Endodermal cell (in vitro differentiated cells): ENCODE measurements around the gene SLC25A12. TPM values are rescaled to one million over a fixed set of nuclear protein-coding genes. Genes with fewer than 3 reads are reported as not detected.

ENCODE experiments used
- DNase-seq: peaks from one replicate; pipeline ENCODE4 v3.0.0-alpha.2; 2017
- H3K27ac ChIP-seq: 2 replicates; pipeline ENCODE4 v1.5.1; 2013; ENCODE audit warnings: mild to moderate bottlenecking, low read depth, low read length, moderate library complexity
- H3K27me3 ChIP-seq: 2 replicates; pipeline ENCODE4 v1.6.1; 2013; ENCODE audit warnings: mild to moderate bottlenecking, low read length, moderate library complexity; ENCODE audit not compliant: insufficient read depth, control insufficient read depth, poor library complexity, severe bottlenecking
- H3K36me3 ChIP-seq: 2 replicates; pipeline ENCODE4 v1.7.0; 2013; ENCODE audit warnings: mild to moderate bottlenecking, low read length, moderate library complexity; ENCODE audit not compliant: control insufficient read depth, insufficient read depth
- H3K4me1 ChIP-seq: one replicate; pipeline ENCODE4 v1.7.0; 2013; ENCODE audit warnings: low read length; ENCODE audit not compliant: control insufficient read depth, insufficient read depth
- H3K4me3 ChIP-seq: 2 replicates; pipeline ENCODE4 v1.5.1; 2013; ENCODE audit warnings: mild to moderate bottlenecking, low read length, moderate library complexity
- H3K9ac ChIP-seq: 2 replicates; pipeline ENCODE4 v1.6.1; 2013; ENCODE audit warnings: mild to moderate bottlenecking, low read length, moderate library complexity; ENCODE audit not compliant: poor library complexity, severe bottlenecking; ENCODE audit errors: extremely low read depth
- H3K9me3 ChIP-seq: 2 replicates; pipeline ENCODE4 v1.6.1; 2013; ENCODE audit warnings: mild to moderate bottlenecking, low read length, moderate library complexity; ENCODE audit not compliant: control insufficient read depth
- H3K27ac Mint-ChIP-seq: 2 replicates; pipeline ENCODE4 v1.8.0; 2020; ENCODE audit warnings: mixed read lengths
- H3K27me3 Mint-ChIP-seq: 2 replicates; pipeline ENCODE4 v1.8.0; 2021; ENCODE audit warnings: mild to moderate bottlenecking, mixed read lengths; ENCODE audit not compliant: insufficient read depth
- H3K36me3 Mint-ChIP-seq: 2 replicates; pipeline ENCODE4 v1.8.0; 2020; ENCODE audit warnings: low read depth, mixed read lengths
- H3K4me1 Mint-ChIP-seq: 2 replicates; pipeline ENCODE4 v1.8.0; 2020; ENCODE audit warnings: mixed read lengths
- H3K4me3 Mint-ChIP-seq: 2 replicates; pipeline ENCODE4 v1.8.0; 2020; ENCODE audit warnings: mild to moderate bottlenecking, moderate library complexity, mixed read lengths
- H3K9me3 Mint-ChIP-seq: 2 replicates; pipeline ENCODE4 v1.8.0; 2020; ENCODE audit warnings: mild to moderate bottlenecking, mixed read lengths
- CTCF ChIP-seq: fragments of 200-600 bp; sonication (generic); conservative IDR thresholded peaks from 2 replicates; pipeline ENCODE4 v1.5.0; 2021; ENCODE audit warnings: antibody characterized with exemption, mild to moderate bottlenecking
- WGBS, 2 experiments: methylation state at CpG; one replicate each; pipeline versions ENCODE4 v1.1.5 to v1.1.7; 2013; ENCODE audit warnings: missing lambda C conversion rate in 2 of 2, mixed read lengths in 1 of 2; ENCODE audit not compliant: insufficient coverage in 1 of 2, insufficient read length in 1 of 2; 5-methylcytosine and 5-hydroxymethylcytosine counted together
- total RNA-seq, 2 donors: library from RNA; stranded (reverse); fragmentation: NEBNext Ultra II Directional in 1 of 2; extraction: Animal tissue kit (Norgen Biotek cat#: 25700) in 1 of 2; gene quantifications; 2 replicates in 1 of 2; 3 replicates in 1 of 2; pipeline ENCODE4 v1.2.1, GENCODE V29; 2021

Gene SLC25A12
- total RNA-seq, 2 donors from 2014 or later: 0.55 to 3.1 TPM

GRCh38 chr2:171803757-171804156 is 90.3 kb downstream of the SLC25A12 start:
- Mint-ChIP-seq H3K4me3 (no peak overlapping the region), H3K4me1 (no peaks in the 10 kb centered on the region), H3K9me3 (no peaks in the 10 kb centered on the region), H3K27me3 (no peaks in the 10 kb centered on the region), H3K36me3 (no peaks in the 10 kb centered on the region), H3K27ac (no peak overlapping the region)
- Histone ChIP-seq H3K4me1 (no peaks in the 10 kb centered on the region), H3K4me3 (no peak overlapping the region), H3K9me3 (no peaks in the 10 kb centered on the region), H3K27ac (no peak overlapping the region), H3K27me3 (no peaks in the 10 kb centered on the region), H3K9ac (no peak overlapping the region), H3K36me3 (no peaks in the 10 kb centered on the region)
- 88 to 91% methylated on average over 1 to 5 of the region's 5 CpGs for WGBS, 2 experiments
- DNase-seq: no peak
- TF ChIP-seq CTCF: no peak

GRCh38 chr2:171800639-171801038 is 93.4 kb downstream of the SLC25A12 start:
- Histone ChIP-seq H3K36me3 (no peaks in the 10 kb centered on the region), H3K9me3 (no peaks in the 10 kb centered on the region), H3K27ac (no peak overlapping the region), H3K4me1 (no peaks in the 10 kb centered on the region), H3K9ac (no peak overlapping the region), H3K4me3 (no peak overlapping the region), H3K27me3 (no peaks in the 10 kb centered on the region)
- H3K27me3 Mint-ChIP-seq: no peaks in the 10 kb centered on the region
- no peak for TF ChIP-seq CTCF
- H3K4me3 Mint-ChIP-seq: no peak overlapping the region
- 90 to 96% methylated on average over 2 to 5 of the region's 5 CpGs for WGBS, 2 experiments
- H3K27ac Mint-ChIP-seq: no peak overlapping the region
- H3K36me3 Mint-ChIP-seq: no peaks in the 10 kb centered on the region
- no peaks in the 10 kb centered on the region for H3K9me3 Mint-ChIP-seq
- DNase-seq: no peak
- peaks cover 3% of the 10 kb centered on the region for H3K4me1 Mint-ChIP-seq

DNA sequence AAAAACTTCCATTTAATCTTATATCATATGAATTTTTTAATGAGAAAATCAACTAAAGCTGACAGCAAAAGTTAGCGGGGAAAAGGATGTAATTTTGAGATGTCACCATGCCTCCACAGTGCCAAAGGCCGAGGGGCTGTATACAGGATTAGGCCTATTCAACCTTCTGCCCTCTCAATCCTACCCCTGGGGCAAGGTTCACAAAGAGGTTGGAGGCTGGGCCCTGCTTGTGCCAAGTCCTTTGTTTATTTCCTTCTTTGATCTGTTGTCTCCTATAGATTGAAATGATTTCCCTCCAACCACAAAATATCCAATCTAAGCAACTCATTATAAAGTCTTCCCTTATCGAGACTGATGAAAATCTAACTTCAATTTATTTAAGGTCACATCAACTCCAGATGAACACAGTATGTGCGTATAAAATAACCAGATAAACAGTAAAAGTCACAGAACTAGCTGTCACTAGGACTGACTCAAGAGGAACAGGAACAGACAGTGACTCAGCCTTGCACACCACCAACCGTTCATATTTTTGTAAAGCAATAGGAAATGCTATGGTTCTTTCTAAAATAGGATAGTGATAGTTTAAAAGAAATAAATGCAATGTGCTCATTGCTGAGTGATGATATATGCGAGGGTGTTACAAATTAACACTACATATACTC is 95.8 kb downstream of the SLC25A12 start:
- Histone ChIP-seq H3K27me3 (no peaks in the 10 kb centered on the region), H3K9me3 (no peaks in the 10 kb centered on the region), H3K27ac (peak overlapping the region; percentile 66), H3K4me1 (peaks cover 13% of the 10 kb centered on the region), H3K36me3 (no peaks in the 10 kb centered on the region), H3K4me3 (no peak overlapping the region), H3K9ac (no peak overlapping the region)
- peaks cover 21% of the 10 kb centered on the region for H3K4me1 Mint-ChIP-seq
- no peaks in the 10 kb centered on the region for H3K27me3 Mint-ChIP-seq
- no peak overlapping the region for H3K27ac Mint-ChIP-seq
- no peaks in the 10 kb centered on the region for H3K9me3 Mint-ChIP-seq
- no peak for TF ChIP-seq CTCF
- H3K36me3 Mint-ChIP-seq: no peaks in the 10 kb centered on the region
- no peak overlapping the region for H3K4me3 Mint-ChIP-seq
- no peak for DNase-seq
- whole genome bisulfite sequencing, 2 experiments: 64 to 91% methylated on average over 4 to 5 of the region's 6 CpGs
